Smooth muscle cell (in vitro differentiated cells): ENCODE measurements around the gene PKMYT1. TPM values are rescaled to one million over a fixed set of nuclear protein-coding genes. Genes with fewer than 3 reads are reported as not detected.

Experiments
- DNase-seq: peaks from one replicate; lab custom pipeline; 2025; ENCODE audit not compliant: unreplicated experiment; lab: John Stamatoyannopoulos, UW
- H2AFZ ChIP-seq: fragments of 200-600 bp; sonication (generic); 2 replicates; pipeline ENCODE4 v1.6.0; 2016; ENCODE audit warnings: antibody characterized with exemption, low read depth, mild to moderate bottlenecking
- H3F3A ChIP-seq: fragments of 200-600 bp; sonication (generic); 2 replicates; pipeline ENCODE4 v1.6.0; 2017; ENCODE audit warnings: antibody characterized with exemption, low read depth
- H3K27ac ChIP-seq: fragments of 200-600 bp; sonication (generic); 2 replicates; pipeline ENCODE4 v1.5.1; 2016; ENCODE audit warnings: low read depth, mild to moderate bottlenecking
- H3K27me3 ChIP-seq: fragments of 200-600 bp; sonication (generic); 2 replicates; pipeline ENCODE4 v1.6.1; 2016; ENCODE audit warnings: low read depth, mild to moderate bottlenecking
- H3K36me3 ChIP-seq: fragments of 200-600 bp; sonication (generic); 2 replicates; pipeline ENCODE4 v1.5.1; 2016; ENCODE audit warnings: low read depth
- H3K4me1 ChIP-seq: fragments of 200-600 bp; sonication (generic); 2 replicates; pipeline ENCODE4 v1.5.1; 2016; ENCODE audit warnings: low read depth
- H3K4me2 ChIP-seq: fragments of 200-600 bp; sonication (generic); 2 replicates; pipeline ENCODE4 v1.6.0; 2016; ENCODE audit warnings: mild to moderate bottlenecking
- H3K4me3 ChIP-seq: fragments of 200-600 bp; sonication (generic); 2 replicates; pipeline ENCODE4 v1.5.1; 2016; ENCODE audit warnings: mild to moderate bottlenecking
- H3K79me2 ChIP-seq: fragments of 200-600 bp; sonication (generic); 2 replicates; pipeline ENCODE4 v1.6.0; 2016; ENCODE audit warnings: low read depth, mild to moderate bottlenecking
- H3K9ac ChIP-seq: fragments of 200-600 bp; sonication (generic); 2 replicates; pipeline ENCODE4 v1.6.0; 2016; ENCODE audit warnings: low read depth
- H3K9me3 ChIP-seq: fragments of 200-600 bp; sonication (generic); replicated peaks from 2 replicates; pipeline ENCODE4 v1.5.1; 2016; ENCODE audit warnings: low read depth
- H4K20me1 ChIP-seq: fragments of 200-600 bp; sonication (generic); 2 replicates; pipeline ENCODE4 v1.6.0; 2016; ENCODE audit warnings: low read depth
- WGBS: methylation state at CpG from one replicate; pipeline ENCODE4 v1.1.7; 2016; ENCODE audit warnings: low lambda C conversion rate; 5-methylcytosine and 5-hydroxymethylcytosine counted together
- polyA plus RNA-seq: library from polyadenylated mRNA; unstranded; fragments of >200 nt; fragmentation: Nextera tagmentation; extraction: Ambion mirVana; gene quantifications from 2 replicates; pipeline ENCODE4 v1.2.1, GENCODE V29; 2016
- total RNA-seq: library from RNA; depleted of rRNA; stranded (reverse); fragments of >200 nt; gene quantifications from 2 replicates; pipeline ENCODE4 v1.2.3, GENCODE V29; 2014
- TF ChIP-seq, protein P1 (sequence below): fragments of 200-600 bp; sonication (generic); IDR thresholded peaks from 2 replicates; pipeline ENCODE4 v1.5.1; 2017; ENCODE audit warnings: borderline replicate concordance, mild to moderate bottlenecking, antibody characterized with exemption; ENCODE audit not compliant: insufficient read depth, poor library complexity, severe bottlenecking

Gene PKMYT1
- total and polyA plus RNA-seq, 2 experiments from 2014 or later = 13.8 to 32.6 TPM

DNA sequence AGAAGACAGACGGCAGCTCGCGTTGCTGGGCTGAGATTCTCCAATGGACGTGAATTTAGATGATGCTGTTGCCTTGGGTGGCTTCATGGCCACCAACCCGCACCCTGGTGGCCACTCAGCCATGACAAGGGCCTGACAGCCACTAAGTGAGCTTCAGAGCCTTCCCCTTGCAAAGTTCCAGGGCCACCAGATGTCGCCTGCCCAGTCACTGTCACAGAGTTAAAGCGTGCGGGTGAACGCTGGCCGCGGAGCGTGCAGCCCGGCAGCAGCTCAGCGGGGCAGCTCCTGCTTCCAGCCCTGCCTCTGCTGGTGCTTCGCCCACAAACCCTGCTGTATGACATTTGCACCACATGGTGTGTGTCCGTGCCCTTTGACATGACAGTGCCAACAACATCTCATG is 29.5 kb downstream of the PKMYT1 start:
- Histone ChIP-seq H2AFZ (no peak overlapping the region), H3F3A (no peaks in the 10 kb centered on the region), H3K36me3 (no peaks in the 10 kb centered on the region), H3K4me3 (no peak overlapping the region), H3K79me2 (no peaks in the 10 kb centered on the region), H3K9me3 (no peaks in the 10 kb centered on the region), H3K4me2 (no peak overlapping the region), H3K27me3 (no peaks in the 10 kb centered on the region), H3K4me1 (no peaks in the 10 kb centered on the region), H4K20me1 (no peaks in the 10 kb centered on the region), H3K27ac (no peak overlapping the region), H3K9ac (no peak overlapping the region)
- DNase-seq = no peak
- TF ChIP-seq, protein P1, sequence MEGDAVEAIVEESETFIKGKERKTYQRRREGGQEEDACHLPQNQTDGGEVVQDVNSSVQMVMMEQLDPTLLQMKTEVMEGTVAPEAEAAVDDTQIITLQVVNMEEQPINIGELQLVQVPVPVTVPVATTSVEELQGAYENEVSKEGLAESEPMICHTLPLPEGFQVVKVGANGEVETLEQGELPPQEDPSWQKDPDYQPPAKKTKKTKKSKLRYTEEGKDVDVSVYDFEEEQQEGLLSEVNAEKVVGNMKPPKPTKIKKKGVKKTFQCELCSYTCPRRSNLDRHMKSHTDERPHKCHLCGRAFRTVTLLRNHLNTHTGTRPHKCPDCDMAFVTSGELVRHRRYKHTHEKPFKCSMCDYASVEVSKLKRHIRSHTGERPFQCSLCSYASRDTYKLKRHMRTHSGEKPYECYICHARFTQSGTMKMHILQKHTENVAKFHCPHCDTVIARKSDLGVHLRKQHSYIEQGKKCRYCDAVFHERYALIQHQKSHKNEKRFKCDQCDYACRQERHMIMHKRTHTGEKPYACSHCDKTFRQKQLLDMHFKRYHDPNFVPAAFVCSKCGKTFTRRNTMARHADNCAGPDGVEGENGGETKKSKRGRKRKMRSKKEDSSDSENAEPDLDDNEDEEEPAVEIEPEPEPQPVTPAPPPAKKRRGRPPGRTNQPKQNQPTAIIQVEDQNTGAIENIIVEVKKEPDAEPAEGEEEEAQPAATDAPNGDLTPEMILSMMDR = no peak
- WGBS = 89% methylated on average over 16 of the region's 16 CpGs

- H3K9me3 ChIP-seq = no peaks in the 10 kb centered on the region
- no peak overlapping the region for H3K4me2 ChIP-seq
- 96% methylated on average over 13 of the region's 13 CpGs for WGBS
- no peaks in the 10 kb centered on the region for H3F3A ChIP-seq
- TF ChIP-seq, protein P1 = no peak
- DNase-seq = no peak
- H2AFZ ChIP-seq = no peak overlapping the region
- no peaks in the 10 kb centered on the region for H4K20me1 ChIP-seq
- no peaks in the 10 kb centered on the region for H3K4me1 ChIP-seq
- no peak overlapping the region for H3K27ac ChIP-seq
- H3K27me3 ChIP-seq = no peaks in the 10 kb centered on the region
- H3K36me3 ChIP-seq = no peaks in the 10 kb centered on the region
- no peak overlapping the region for H3K9ac ChIP-seq
- no peaks in the 10 kb centered on the region for H3K79me2 ChIP-seq
- no peak overlapping the region for H3K4me3 ChIP-seq
These were observed 29.9 kb downstream of the PKMYT1 start for GRCh38 chr16:2950353-2950724.

GRCh38 chr16:2949705-2950352 is 30.4 kb downstream of the PKMYT1 start:
- no peak overlapping the region for H3K4me3 ChIP-seq
- TF ChIP-seq, protein P1 = no peak
- no peaks in the 10 kb centered on the region for H4K20me1 ChIP-seq
- H3K4me1 ChIP-seq = no peaks in the 10 kb centered on the region
- no peak overlapping the region for H3K9ac ChIP-seq
- no peaks in the 10 kb centered on the region for H3K27me3 ChIP-seq
- H3K9me3 ChIP-seq = no peaks in the 10 kb centered on the region
- H3K4me2 ChIP-seq = no peak overlapping the region
- no peak overlapping the region for H3K27ac ChIP-seq
- DNase-seq = no peak
- H2AFZ ChIP-seq = no peak overlapping the region
- WGBS = 94% methylated on average over 19 of the region's 19 CpGs
- no peaks in the 10 kb centered on the region for H3K79me2 ChIP-seq
- no peaks in the 10 kb centered on the region for H3K36me3 ChIP-seq
- H3F3A ChIP-seq = no peaks in the 10 kb centered on the region
